HG02763 (cell line): ENCODE results near the gene ELMO2.

Source experiments
- ATAC-seq: cut with Tn5 transposase; IDR thresholded peaks from one replicate; pipeline ENCODE4 v1.9.1; 2021; ENCODE audit warnings: mild to moderate bottlenecking, moderate library complexity; ENCODE audit not compliant: unreplicated experiment

ELMO2 gene

GRCh38 chr20:46367967-46368901 lies 38.2 kb downstream of the ELMO2 start:
- no peak for ATAC-seq

- ATAC-seq, result no peak
Observed at GRCh38 chr20:46367234-46367633, 39.2 kb downstream of the ELMO2 start.

GRCh38 chr20:46366826-46367225 lies 39.6 kb downstream of the ELMO2 start:
- ATAC-seq, result no peak

- no peak for ATAC-seq
Observed at GRCh38 chr20:46365487-46366220, 40.8 kb downstream of the ELMO2 start.

- ATAC-seq, result no peak
Observed at GRCh38 chr20:46364670-46365486, 41.5 kb downstream of the ELMO2 start.

GRCh38 chr20:46363874-46364669 lies 42.3 kb downstream of the ELMO2 start:
- ATAC-seq, result peak; percentile 60

GRCh38 chr20:46362921-46363867 lies 43.2 kb downstream of the ELMO2 start:
- no peak for ATAC-seq

- ATAC-seq, result no peak
Observed at GRCh38 chr20:46361811-46362210, 44.6 kb downstream of the ELMO2 start.

- no peak for ATAC-seq
Observed at GRCh38 chr20:46361381-46361780, 45.0 kb downstream of the ELMO2 start.

GRCh38 chr20:46359233-46359751 lies 47.1 kb downstream of the ELMO2 start:
- no peak for ATAC-seq

- ATAC-seq, result no peak
Observed at GRCh38 chr20:46358346-46359058, 47.9 kb downstream of the ELMO2 start.

- ATAC-seq, result no peak
Observed at GRCh38 chr20:46357030-46357514, 49.3 kb downstream of the ELMO2 start.

GRCh38 chr20:46356195-46357029 lies 50.0 kb downstream of the ELMO2 start:
- ATAC-seq, result no peak

- no peak for ATAC-seq
Observed at GRCh38 chr20:46355778-46356177, 50.6 kb downstream of the ELMO2 start.

- no peak for ATAC-seq
Observed at GRCh38 chr20:46354920-46355654, 51.3 kb downstream of the ELMO2 start.

- no peak for ATAC-seq
Observed at GRCh38 chr20:46354207-46354555, 52.2 kb downstream of the ELMO2 start.
